IPS DF 19.7 (cell line): ENCODE measurements around the gene GPR162.
A peak's percentile ranks its signal among the peaks of the same experiment; 100 is the strongest.
"Not testable (repeated sequence)": the region's sequence is repeated elsewhere in the genome, so short reads cannot be mapped to it uniquely, and the experiment has no call there.

Source experiments
- DNase-seq: peaks from one replicate; pipeline ENCODE4 v3.0.0-alpha.2; 2013; ENCODE audit warnings: low read depth, low spot score

The GPR162 gene

GRCh38 chr12:6873094-6874014, 51.7 kb downstream of the GPR162 start, which contains the start of gene SPSB2:
SPSB2 (minus strand) TSS chr12:6873303; CDS start chr12:6872901, 402 bp downstream.
- peak; percentile 92 for DNase-seq

- not testable (repeated sequence) for DNase-seq
These were observed 52.4 kb downstream of the GPR162 start for GRCh38 chr12:6874015-6874368.
